Fibroblast of lung (primary cell): ENCODE data around the gene WAS. TPM values are rescaled to one million over a fixed set of nuclear protein-coding genes. Genes with fewer than 3 reads are reported as not detected.
"Not testable (repeated sequence)": the region's sequence is repeated elsewhere in the genome, so short reads cannot be mapped to it uniquely, and the experiment has no call there.

ENCODE experiments used
- DNase-seq, 2 donors: peaks; one replicate each; pipeline versions ENCODE4 v3.0.0 to v3.0.0-alpha.2; 2010; ENCODE audit warnings: low read depth in 2 of 2
- H2AFZ ChIP-seq: 2 replicates; pipeline ENCODE4 v1.5.1; 2012; ENCODE audit warnings: low read length, control low read depth, inconsistent platforms
- H3K27ac ChIP-seq: 2 replicates; pipeline ENCODE4 v1.5.1; 2011; ENCODE audit warnings: low read length, control low read depth; ENCODE audit not compliant: insufficient read depth
- H3K27me3 ChIP-seq: 2 replicates; pipeline ENCODE4 v1.5.1; 2011; ENCODE audit warnings: mild to moderate bottlenecking, low read length; ENCODE audit not compliant: control insufficient read depth, insufficient read depth
- H3K36me3 ChIP-seq: 2 replicates; pipeline ENCODE4 v1.5.1; 2011; ENCODE audit warnings: low read length; ENCODE audit not compliant: control insufficient read depth, insufficient read depth
- H3K4me1 ChIP-seq: 2 replicates; pipeline ENCODE4 v1.5.1; 2011; ENCODE audit warnings: low read length; ENCODE audit not compliant: control insufficient read depth, insufficient read depth; ENCODE audit errors: extremely low read depth
- H3K4me2 ChIP-seq: 2 replicates; pipeline ENCODE4 v1.5.1; 2011; ENCODE audit warnings: low read length, control low read depth; ENCODE audit not compliant: insufficient read depth; ENCODE audit errors: extremely low read depth
- H3K4me3 ChIP-seq, 4 experiments: fragments of 200-600 bp in 1 of 4; sonication (generic) in 1 of 4; replicated peaks in 1 of 4; 2 replicates each; pipeline ENCODE4 v1.5.1; 2011 to 2016; ENCODE audit warnings: low read length in 4 of 4, low read depth in 3 of 4, mild to moderate bottlenecking in 3 of 4, control low read depth in 2 of 4, inconsistent platforms in 1 of 4, mixed read lengths in 1 of 4; ENCODE audit not compliant: insufficient read depth in 1 of 4; ENCODE audit errors: control extremely low read depth in 1 of 4
- H3K79me2 ChIP-seq: 2 replicates; pipeline ENCODE4 v1.5.1; 2012; ENCODE audit warnings: mild to moderate bottlenecking, low read length, inconsistent platforms; ENCODE audit not compliant: control insufficient read depth, insufficient read depth
- H3K9ac ChIP-seq: 2 replicates; pipeline ENCODE4 v1.5.1; 2011; ENCODE audit warnings: mild to moderate bottlenecking, low read length, control low read depth; ENCODE audit not compliant: insufficient read depth
- H3K9me3 ChIP-seq: 2 replicates; pipeline ENCODE4 v1.5.1; 2012; ENCODE audit warnings: low read depth, low read length; ENCODE audit not compliant: control insufficient read depth, insufficient read depth
- H4K20me1 ChIP-seq: 2 replicates; pipeline ENCODE4 v1.5.1; 2011; ENCODE audit warnings: low read length; ENCODE audit not compliant: control insufficient read depth, insufficient read depth; ENCODE audit errors: extremely low read depth
- CTCF ChIP-seq, 2 donors: IDR thresholded peaks in 1 of 2; conservative IDR thresholded peaks in 1 of 2; 1 replicate in 1 of 2; 2 replicates in 1 of 2; pipeline ENCODE4 v1.5.1; 2011 to 2012; ENCODE audit warnings: low read length in 2 of 2, control low read depth in 1 of 2, inconsistent platforms in 1 of 2, low read depth in 1 of 2, mild to moderate bottlenecking in 1 of 2
- EZH2 ChIP-seq: IDR thresholded peaks from 2 replicates; pipeline ENCODE4 v1.5.1; 2012; ENCODE audit warnings: low read length, control low read depth, mild to moderate bottlenecking; ENCODE audit errors: missing control alignments
- polyA plus RNA-seq, 2 donors: library from polyadenylated mRNA; depleted of rRNA in 1 of 2; stranded (reverse) in 1 of 2; unstranded in 1 of 2; fragments of >200 nt; gene quantifications; 2 replicates each; pipeline ENCODE4 v1.2.1, GENCODE V29; 2011 to 2012; ENCODE audit warnings: missing spikeins in 1 of 2
- total RNA-seq: library from RNA; depleted of rRNA; stranded (reverse); fragments of >200 nt; gene quantifications from 2 replicates; pipeline ENCODE4 v1.2.1, GENCODE V29; 2014

The WAS gene
- total and polyA plus RNA-seq, 2 donors (not counting 1 experiment from before 2014, with no cell fraction given) = 0.07 to 0.17 TPM

- no peaks in the 10 kb centered on the region for H3K79me2 ChIP-seq
- H3K9me3 ChIP-seq = no peaks in the 10 kb centered on the region
- no peaks in the 10 kb centered on the region for H3K4me1 ChIP-seq
- H3K27ac ChIP-seq = no peak overlapping the region
- H2AFZ ChIP-seq = no peak overlapping the region
- H4K20me1 ChIP-seq = no peaks in the 10 kb centered on the region
- no peaks in the 10 kb centered on the region for H3K36me3 ChIP-seq
- no peak overlapping the region for H3K4me3 ChIP-seq
- no peaks in the 10 kb centered on the region for H3K27me3 ChIP-seq
- no peak overlapping the region for H3K9ac ChIP-seq
- no peak overlapping the region for H3K4me2 ChIP-seq
- no peak for DNase-seq
- TF ChIP-seq CTCF (conservative IDR thresholded peaks at IDR 0.05 in 1 of 2, IDR thresholded peaks at IDR 0.05 in 1 of 2; ENCODE audit: low read depth in 1 of 2, low read length in 2 of 2) (no peak), EZH2 (no peak)
Measured at GRCh38 chrX:48685416-48685815, 1.8 kb downstream of the WAS start.

DNA sequence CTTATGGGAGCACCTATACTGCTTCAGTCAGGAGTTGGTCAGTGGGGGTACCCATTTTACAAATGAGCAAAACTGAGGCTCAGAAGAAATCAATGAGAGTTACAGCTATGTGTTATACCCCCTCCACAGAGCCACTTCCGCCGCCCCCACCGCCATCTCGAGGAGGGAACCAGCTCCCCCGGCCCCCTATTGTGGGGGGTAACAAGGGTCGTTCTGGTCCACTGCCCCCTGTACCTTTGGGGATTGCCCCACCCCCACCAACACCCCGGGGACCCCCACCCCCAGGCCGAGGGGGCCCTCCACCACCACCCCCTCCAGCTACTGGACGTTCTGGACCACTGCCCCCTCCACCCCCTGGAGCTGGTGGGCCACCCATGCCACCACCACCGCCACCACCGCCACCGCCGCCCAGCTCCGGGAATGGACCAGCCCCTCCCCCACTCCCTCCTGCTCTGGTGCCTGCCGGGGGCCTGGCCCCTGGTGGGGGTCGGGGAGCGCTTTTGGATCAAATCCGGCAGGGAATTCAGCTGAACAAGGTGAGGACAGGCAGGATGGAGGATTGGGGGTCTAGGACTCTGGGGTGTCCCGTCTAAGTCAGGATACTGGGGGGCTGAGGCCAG, 5.0 kb downstream of the WAS start:
- H3K27me3 ChIP-seq = no peaks in the 10 kb centered on the region
- no peak overlapping the region for H3K4me3 ChIP-seq
- H3K9me3 ChIP-seq = no peaks in the 10 kb centered on the region
- no peaks in the 10 kb centered on the region for H3K79me2 ChIP-seq
- H3K27ac ChIP-seq = no peak overlapping the region
- H3K9ac ChIP-seq = no peak overlapping the region
- DNase-seq = no peak
- no peak overlapping the region for H2AFZ ChIP-seq
- no peaks in the 10 kb centered on the region for H3K4me1 ChIP-seq
- H3K36me3 ChIP-seq = no peaks in the 10 kb centered on the region
- no peak for TF ChIP-seq CTCF (conservative IDR thresholded peaks at IDR 0.05 in 1 of 2, IDR thresholded peaks at IDR 0.05 in 1 of 2; ENCODE audit: low read depth in 1 of 2, low read length in 2 of 2)
- TF ChIP-seq EZH2 = no peak
- H3K4me2 ChIP-seq = no peak overlapping the region
- no peaks in the 10 kb centered on the region for H4K20me1 ChIP-seq

- H4K20me1 ChIP-seq = no peaks in the 10 kb centered on the region
- H3K27ac ChIP-seq = no peak overlapping the region
- H3K4me3 ChIP-seq = no peak overlapping the region
Measured at GRCh38 chrX:48689208-48689920, 5.8 kb downstream of the WAS start.

GRCh38 chrX:48691746-48692145, 8.1 kb downstream of the WAS start:
- not testable (repeated sequence) for H3K79me2 ChIP-seq, H3K4me3 ChIP-seq, DNase-seq, H3K27ac ChIP-seq, H3K36me3 ChIP-seq, H3K9ac ChIP-seq, H3K9me3 ChIP-seq, H3K4me1 ChIP-seq, H3K27me3 ChIP-seq, H4K20me1 ChIP-seq, H3K4me2 ChIP-seq, H2AFZ ChIP-seq

More at GRCh38 chrX:48689208-48689920, 5.8 kb downstream of the WAS start:
- H3K79me2 ChIP-seq = no peaks in the 10 kb centered on the region
- no peaks in the 10 kb centered on the region for H3K27me3 ChIP-seq
- no peak overlapping the region for H3K4me2 ChIP-seq
- H3K4me1 ChIP-seq = no peaks in the 10 kb centered on the region
- DNase-seq = no peak
- no peaks in the 10 kb centered on the region for H3K9me3 ChIP-seq
- H3K9ac ChIP-seq = no peak overlapping the region
- H3K36me3 ChIP-seq = no peaks in the 10 kb centered on the region
- no peak overlapping the region for H2AFZ ChIP-seq
- TF ChIP-seq EZH2 (no peak), CTCF (conservative IDR thresholded peaks at IDR 0.05 in 1 of 2, IDR thresholded peaks at IDR 0.05 in 1 of 2; ENCODE audit: low read depth in 1 of 2, low read length in 2 of 2) (no peak)
